Retinal pigment epithelial cell (primary cell): ENCODE results near the gene MGAT2.
"Not testable (repeated sequence)": the region's sequence is repeated elsewhere in the genome, so short reads cannot be mapped to it uniquely, and the experiment has no call there.

Experiments used
- DNase-seq: peaks from one replicate; pipeline ENCODE4 v3.0.0-alpha.2; 2010; ENCODE audit warnings: low read depth
- H3K4me3 ChIP-seq: 2 replicates; pipeline ENCODE4 v1.5.1; 2011; ENCODE audit warnings: mild to moderate bottlenecking, low read length, control low read depth, moderate library complexity
- CTCF ChIP-seq: conservative IDR thresholded peaks from 2 replicates; pipeline ENCODE4 v1.5.1; 2011; ENCODE audit warnings: low read depth, low read length, control low read depth, inconsistent platforms

MGAT2 gene

DNA sequence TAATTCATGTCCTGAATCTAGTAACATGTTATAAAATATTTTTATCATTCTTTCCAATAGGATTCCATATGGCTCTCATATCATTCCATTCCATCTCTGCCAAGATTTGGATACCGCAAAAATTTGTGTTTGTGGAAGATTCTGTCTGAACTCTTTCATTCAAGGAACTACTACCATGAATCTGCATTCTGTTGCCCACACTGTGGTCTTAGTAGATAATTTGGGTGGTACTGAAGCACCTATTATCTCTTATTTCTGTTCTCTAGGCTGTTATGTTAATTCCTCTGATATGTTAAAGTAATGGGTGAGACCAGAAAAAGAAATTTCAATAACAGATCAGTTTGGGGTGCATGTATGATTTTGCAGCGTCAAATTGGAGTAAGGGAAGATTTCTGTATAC lies 6.4 kb upstream of the MGAT2 start:
- TF ChIP-seq CTCF = no peak
- H3K4me3 ChIP-seq = no peak overlapping the region
- DNase-seq = no peak

- no peak for TF ChIP-seq CTCF
- DNase-seq = no peak
- no peak overlapping the region for H3K4me3 ChIP-seq
Observed at GRCh38 chr14:49615776-49616175, 4.8 kb upstream of the MGAT2 start.

DNA sequence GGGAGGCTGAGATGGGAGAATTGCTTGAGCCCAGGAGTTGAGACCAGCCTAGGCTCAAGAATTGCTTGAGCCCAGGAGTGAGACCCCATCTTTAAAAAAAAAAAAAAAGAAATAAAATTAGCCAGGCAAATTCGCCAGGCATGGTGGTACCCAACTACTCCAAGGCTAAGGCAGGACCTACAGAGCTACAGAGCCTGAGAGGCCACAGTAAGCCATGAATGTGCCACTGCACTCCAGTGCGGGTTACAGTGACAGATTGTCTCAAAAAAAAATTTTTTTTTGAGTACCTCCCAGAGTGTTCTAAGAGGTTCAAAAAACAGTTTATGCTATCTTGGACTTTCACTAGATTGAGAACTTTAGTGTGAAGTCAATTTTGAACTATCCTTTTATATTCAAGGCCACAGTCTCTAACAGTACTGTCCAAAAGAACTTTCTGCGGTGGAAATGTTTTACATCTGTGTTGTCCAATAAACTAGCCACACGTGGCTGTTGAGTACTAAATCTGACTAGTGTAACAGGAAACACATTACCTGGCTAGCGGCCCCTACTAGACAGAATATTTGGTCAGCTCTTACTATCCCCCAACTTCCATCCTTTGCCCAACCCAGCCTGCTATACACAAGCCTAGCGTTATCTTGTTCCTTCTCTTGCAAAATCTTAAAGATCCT lies 2.6 kb upstream of the MGAT2 start:
- no peak for TF ChIP-seq CTCF
- no peak for DNase-seq
- no peak overlapping the region for H3K4me3 ChIP-seq

- peak overlapping the region; percentile 98 for H3K4me3 ChIP-seq
- not testable (repeated sequence) for DNase-seq
Observed at GRCh38 chr14:49619273-49619672, 1.3 kb upstream of the MGAT2 start.

DNA sequence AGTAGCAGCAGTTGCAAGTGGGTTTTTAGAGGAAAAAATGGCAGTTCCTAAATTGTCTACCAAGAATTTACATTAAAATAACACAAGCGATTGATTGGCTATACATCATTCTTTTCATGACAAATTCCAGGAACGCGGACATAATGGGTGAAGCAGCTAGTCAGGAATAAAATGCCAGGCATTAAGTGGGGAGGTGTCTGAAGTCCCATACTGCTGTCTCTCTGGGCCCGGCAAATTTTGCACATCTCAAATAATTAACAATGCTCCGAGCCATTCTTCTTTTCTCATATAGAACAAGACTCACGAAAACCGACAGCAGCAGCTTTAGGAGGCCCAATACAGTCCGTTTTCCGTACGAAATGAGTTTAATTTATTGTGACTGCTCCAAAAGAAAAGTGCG lies 869 bp upstream of the MGAT2 start:
- no peak for DNase-seq
- no peak for TF ChIP-seq CTCF
- H3K4me3 ChIP-seq = peak overlapping the region; percentile 98

DNA sequence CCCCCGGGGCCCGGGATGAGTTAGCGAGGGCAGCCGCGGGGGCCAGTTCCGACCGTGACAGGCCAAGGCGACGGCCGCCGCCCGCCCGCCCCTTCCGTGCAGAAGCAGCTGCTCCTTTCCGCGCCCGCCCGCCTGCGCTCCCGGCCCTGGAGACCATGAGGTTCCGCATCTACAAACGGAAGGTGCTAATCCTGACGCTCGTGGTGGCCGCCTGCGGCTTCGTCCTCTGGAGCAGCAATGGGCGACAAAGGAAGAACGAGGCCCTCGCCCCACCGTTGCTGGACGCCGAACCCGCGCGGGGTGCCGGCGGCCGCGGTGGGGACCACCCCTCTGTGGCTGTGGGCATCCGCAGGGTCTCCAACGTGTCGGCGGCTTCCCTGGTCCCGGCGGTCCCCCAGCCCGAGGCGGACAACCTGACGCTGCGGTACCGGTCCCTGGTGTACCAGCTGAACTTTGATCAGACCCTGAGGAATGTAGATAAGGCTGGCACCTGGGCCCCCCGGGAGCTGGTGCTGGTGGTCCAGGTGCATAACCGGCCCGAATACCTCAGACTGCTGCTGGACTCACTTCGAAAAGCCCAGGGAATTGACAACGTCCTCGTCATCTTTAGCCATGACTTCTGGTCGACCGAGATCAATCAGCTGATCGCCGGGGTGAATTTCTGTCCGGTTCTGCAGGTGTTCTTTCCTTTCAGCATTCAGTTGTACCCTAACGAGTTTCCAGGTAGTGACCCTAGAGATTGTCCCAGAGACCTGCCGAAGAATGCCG lies 699 bp downstream of the MGAT2 start:
- TF ChIP-seq CTCF = no peak
- peak overlapping the region; percentile 98 for H3K4me3 ChIP-seq
- DNase-seq = no peak

- TF ChIP-seq CTCF = no peak
- DNase-seq = no peak
- H3K4me3 ChIP-seq = peak overlapping the region; percentile 98
Observed at GRCh38 chr14:49622022-49622607, 1.5 kb downstream of the MGAT2 start.
